NAMALWA (cell line): Measurements from ENCODE around the gene IL22RA2.
"Not testable (repeated sequence)": the region's sequence is repeated elsewhere in the genome, so short reads cannot be mapped to it uniquely, and the experiment has no call there.

Experiments used
- DNase-seq: peaks from one replicate; pipeline ENCODE4 v3.0.0-alpha.2; 2015; ENCODE audit warnings: low spot score

Gene IL22RA2

GRCh38 chr6:137173501-137173900 lies at the start of gene IL22RA2:
Gene IL22RA2 (minus strand): TSS chr6:137173644. CDS start chr6:137161749, 11,895 bp downstream.
- DNase-seq, result no peak

- peak; percentile 67 for DNase-seq
Observed at GRCh38 chr6:137222381-137222780, 48.9 kb upstream of the IL22RA2 start.

GRCh38 chr6:137219664-137220252 lies 46.3 kb upstream of the IL22RA2 start:
- DNase-seq, result no peak

- peak; percentile 94 for DNase-seq
Observed at GRCh38 chr6:137218917-137219663, 45.6 kb upstream of the IL22RA2 start, which contains the start of gene IFNGR1. Gene IFNGR1 (minus strand): TSS chr6:137219385. CDS start chr6:137219327, 58 bp downstream.

GRCh38 chr6:137218473-137218916 lies 45.1 kb upstream of the IL22RA2 start:
- DNase-seq, result peak; percentile 65

- peak; percentile 43 for DNase-seq
Observed at GRCh38 chr6:137217801-137218472, 44.5 kb upstream of the IL22RA2 start.

- DNase-seq, result no peak
Observed at GRCh38 chr6:137216875-137217553, 43.6 kb upstream of the IL22RA2 start.

- no peak for DNase-seq
Observed at GRCh38 chr6:137216106-137216505, 42.7 kb upstream of the IL22RA2 start.

- DNase-seq, result not testable (repeated sequence)
Observed at GRCh38 chr6:137215630-137216029, 42.2 kb upstream of the IL22RA2 start.

GRCh38 chr6:137214931-137215330 lies 41.5 kb upstream of the IL22RA2 start:
- DNase-seq, result no peak

- no peak for DNase-seq
Observed at GRCh38 chr6:137213813-137214212, 40.4 kb upstream of the IL22RA2 start.

GRCh38 chr6:137213331-137213740 lies 39.9 kb upstream of the IL22RA2 start:
- DNase-seq, result no peak

GRCh38 chr6:137211910-137212309 lies 38.5 kb upstream of the IL22RA2 start:
- DNase-seq, result no peak

GRCh38 chr6:137210903-137211302 lies 37.5 kb upstream of the IL22RA2 start:
- no peak for DNase-seq

GRCh38 chr6:137208279-137208678 lies 34.8 kb upstream of the IL22RA2 start:
- DNase-seq, result no peak

GRCh38 chr6:137207457-137207856 lies 34.0 kb upstream of the IL22RA2 start:
- DNase-seq, result not testable (repeated sequence)

- DNase-seq, result no peak
Observed at GRCh38 chr6:137206577-137206976, 33.1 kb upstream of the IL22RA2 start.

- no peak for DNase-seq
Observed at GRCh38 chr6:137203256-137203655, 29.8 kb upstream of the IL22RA2 start.

GRCh38 chr6:137202078-137202477 lies 28.6 kb upstream of the IL22RA2 start:
- peak; percentile 51 for DNase-seq

- DNase-seq, result no peak
Observed at GRCh38 chr6:137201006-137201405, 27.6 kb upstream of the IL22RA2 start.

GRCh38 chr6:137200288-137200687 lies 26.8 kb upstream of the IL22RA2 start:
- no peak for DNase-seq
